Activated T-cell treated with anti-CD3 and anti-CD28 coated beads for 4 hours (primary cell): ENCODE measurements around the gene CD22.
"Not testable (repeated sequence)": the region's sequence is repeated elsewhere in the genome, so short reads cannot be mapped to it uniquely, and the experiment has no call there.

Experiments
- DNase-seq: peaks from one replicate; pipeline ENCODE4 v3.0.0-alpha.2; 2020

The CD22 gene

DNA sequence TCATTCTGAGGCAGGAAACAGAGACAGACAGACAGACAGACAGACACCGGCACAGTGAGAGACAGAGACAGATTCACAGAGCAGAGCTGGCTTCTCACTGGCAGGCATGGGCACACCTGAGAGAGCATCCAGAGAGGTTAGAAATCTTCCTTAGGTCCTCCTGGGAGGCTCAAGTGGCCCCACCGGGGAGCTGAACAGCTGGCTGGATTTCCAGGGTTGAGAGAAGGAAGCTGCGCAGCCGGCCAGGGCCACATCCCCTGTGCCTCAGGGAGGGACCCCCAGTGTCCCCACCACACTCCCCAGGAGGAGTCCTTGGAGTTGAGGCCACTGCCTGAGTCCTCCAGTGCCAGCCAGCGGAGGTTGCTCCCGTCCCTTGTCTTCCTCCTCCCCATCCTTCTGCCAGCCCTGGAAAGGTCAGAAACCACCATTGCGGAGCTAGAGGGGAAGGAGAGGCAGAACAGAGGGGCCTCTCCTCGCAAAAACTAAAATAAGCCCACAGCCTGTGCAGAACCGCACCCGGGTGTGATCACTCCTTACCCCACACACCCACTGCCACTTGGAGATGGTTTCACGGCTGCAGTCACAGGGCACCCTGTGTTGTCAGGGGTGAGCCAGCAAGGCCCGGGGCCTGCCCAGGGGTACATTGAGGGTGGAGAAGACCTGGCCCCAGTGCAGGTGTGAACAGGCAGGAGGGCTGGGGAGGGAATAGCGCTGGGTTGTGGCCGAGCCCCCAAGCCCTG lies 33.4 kb downstream of the CD22 start:
- no peak for DNase-seq

DNA sequence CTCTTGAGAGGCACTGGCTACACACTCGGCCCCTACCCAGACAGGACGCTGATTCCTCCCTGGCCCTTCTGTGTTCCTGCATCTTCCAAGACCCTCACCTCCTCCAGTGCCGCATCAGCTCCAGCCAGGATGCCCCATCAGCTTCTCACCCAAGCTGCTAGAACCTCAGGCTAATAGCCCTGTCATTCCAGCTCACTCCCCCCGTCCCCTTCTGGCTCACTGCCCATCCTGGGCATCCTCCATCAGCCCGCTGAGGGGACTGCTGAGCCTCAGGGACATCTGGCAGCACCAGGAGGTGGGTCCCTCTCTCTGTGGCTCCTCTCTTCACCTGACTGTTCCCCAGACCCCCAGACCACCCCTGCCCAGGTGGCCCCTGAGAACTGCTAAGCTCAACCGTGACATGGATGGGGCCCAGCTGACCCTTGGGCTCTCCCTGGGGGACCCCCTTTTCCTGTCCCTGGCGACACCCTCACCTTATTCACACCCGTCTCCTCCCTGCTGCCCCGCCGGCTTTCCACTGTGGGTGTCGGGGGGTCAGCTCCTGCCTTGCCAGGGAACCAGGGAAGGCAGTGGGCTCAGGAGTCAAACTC lies 34.1 kb downstream of the CD22 start:
- DNase-seq: no peak

DNA sequence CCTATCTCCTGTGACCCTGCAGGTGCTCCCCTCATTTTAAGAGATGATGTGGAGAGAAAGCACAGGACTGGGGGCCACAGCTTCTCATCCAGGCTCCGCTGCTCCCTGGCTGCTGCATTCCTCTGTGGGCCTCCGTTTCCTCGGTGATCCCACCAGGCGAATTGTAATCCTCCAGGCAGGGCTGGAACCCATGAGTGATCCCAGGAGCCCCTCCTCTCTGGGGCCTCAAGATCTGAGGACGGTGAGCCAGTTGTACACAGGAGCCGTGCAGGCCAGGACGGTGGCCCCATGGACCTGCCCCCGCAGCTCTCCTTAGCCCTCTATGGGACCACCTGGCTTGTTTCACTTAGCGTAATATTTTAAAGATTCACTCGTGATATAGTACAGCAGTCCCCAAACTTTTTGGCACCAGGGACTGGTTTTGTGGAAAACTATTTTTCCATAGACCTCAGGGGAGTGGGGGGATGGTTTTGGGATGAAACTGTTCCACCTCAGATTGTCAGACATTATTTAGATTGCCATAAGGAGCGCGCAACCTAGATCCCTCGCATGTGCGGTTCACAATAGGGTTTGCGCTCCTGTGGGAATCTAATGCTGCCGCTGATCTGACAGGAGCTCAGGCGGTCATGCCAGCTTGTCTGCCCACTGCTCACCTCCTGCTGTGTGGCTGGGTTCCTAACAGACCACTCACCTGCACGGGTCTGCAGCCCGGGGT lies 34.9 kb downstream of the CD22 start:
- DNase-seq: no peak

DNA sequence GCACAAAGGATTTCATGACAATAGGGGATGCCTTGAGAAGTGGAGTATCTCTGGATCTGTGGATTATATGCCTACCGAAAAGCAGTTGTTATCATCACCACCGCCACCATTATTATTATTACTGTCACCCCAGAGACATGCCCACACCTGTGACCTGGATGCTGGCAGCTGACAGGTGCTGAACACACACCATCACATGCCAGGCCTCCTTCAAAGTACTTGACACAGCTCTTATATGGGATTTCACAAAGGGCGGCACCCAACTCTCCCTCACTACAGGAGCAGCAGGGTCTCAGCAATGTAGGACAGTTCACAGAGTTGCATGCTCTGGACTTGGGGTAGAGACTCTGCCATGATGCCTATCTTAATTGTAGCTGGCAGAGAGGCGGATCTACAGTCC lies 36.3 kb downstream of the CD22 start:
- DNase-seq: no peak

DNA sequence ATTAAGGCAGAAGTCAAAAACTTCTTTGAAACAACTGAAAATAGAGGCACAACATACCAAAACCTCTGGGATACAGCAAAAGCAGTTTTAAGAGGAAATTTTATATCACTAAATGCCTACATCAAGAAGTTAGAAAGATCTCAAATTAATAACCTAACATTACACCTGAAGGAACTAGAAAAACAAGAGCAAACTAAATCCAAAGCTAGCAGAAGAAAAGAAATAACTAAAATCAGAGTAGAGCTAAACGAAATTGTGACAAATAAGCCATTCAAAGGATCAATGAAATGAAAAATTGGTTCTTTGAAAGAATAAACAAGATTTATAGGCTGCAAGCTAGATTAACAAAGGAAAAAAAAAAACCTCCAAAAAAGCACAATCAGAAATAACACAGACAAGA lies 39.4 kb downstream of the CD22 start:
- no peak for DNase-seq

DNA sequence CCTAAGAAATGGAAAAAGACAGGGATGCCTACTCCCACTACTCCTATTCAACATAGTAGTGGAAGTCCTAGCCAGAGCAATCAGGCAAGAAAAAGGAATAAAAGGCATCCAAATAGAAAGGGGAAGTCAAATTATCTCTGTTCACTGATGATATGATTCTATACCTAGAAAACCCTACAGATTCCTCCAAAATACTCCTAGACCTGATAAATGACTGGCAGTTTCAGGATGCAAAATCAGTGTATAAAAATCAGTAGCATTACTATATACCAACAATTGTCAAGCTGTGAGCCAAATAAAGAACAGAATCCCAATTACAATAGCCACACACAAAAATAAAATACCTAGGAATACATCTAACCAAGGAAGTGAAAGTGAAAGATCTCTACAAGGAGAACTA lies 40.5 kb downstream of the CD22 start:
- no peak for DNase-seq

DNA sequence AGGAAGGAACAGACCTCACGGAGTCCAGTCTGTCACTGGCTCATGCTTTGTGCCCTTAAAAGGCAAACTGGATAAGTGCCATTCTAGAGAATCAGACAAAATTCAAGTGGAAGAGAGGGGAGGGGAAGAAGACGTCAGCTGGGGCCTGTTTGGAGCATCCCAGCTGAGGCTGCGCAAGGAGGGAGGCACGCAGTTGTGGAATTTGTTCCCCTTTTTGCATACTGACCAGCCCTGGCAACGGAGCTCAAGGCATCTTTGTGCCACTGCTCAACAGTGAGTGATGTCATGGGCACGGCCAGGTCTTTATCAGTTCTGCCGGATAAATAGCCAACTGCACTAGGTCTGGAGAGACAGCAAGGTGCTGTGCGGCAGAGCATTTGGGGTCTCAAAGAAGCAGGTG lies 41.7 kb downstream of the CD22 start, which contains the start of gene GPR42:
TSS of gene GPR42 (plus strand) at position 347 of the 400 bp plus-strand sequence. CDS start 292 bp downstream, outside the sequence.
- no peak for DNase-seq

DNA sequence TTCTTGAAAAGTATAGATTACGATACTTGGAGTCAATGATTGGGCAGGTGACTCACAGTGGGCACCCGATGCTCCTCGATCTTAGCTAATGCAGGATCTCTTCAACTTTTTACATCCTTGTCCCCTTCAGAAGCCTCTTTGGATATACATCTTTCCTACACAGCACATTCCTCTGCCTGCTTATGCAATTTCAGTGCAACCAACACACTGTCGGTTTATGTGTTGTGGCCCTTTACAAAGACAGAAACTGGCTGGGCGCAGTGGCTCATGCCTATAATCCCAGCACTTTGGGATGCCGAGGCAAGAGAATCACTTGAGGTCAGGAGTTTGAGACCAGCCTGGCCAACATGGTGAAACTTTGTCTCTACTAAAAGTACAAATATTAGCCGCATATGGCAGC lies 44.5 kb downstream of the CD22 start:
- no peak for DNase-seq

DNA sequence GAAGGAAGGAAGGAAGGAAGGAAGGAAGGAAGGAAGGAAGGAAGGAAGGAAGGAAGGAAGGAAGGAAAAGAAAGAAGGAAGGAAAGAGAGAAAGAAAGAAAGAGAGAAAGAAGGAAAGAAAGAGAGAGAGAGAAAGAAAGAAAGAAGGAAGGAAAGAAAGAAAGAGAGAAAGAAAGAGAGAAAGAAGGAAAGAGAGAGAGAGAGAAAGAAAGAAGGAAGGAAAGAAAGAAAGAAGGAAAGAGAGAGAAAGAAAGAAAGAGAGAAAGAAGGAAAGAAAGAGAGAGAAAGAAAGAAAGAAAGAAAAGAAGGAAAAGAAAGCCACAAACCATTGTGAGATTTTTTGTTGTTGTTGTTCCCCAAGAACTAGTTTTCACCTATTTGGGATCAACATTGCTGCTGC lies 45.0 kb downstream of the CD22 start:
- DNase-seq: not testable (repeated sequence)

DNA sequence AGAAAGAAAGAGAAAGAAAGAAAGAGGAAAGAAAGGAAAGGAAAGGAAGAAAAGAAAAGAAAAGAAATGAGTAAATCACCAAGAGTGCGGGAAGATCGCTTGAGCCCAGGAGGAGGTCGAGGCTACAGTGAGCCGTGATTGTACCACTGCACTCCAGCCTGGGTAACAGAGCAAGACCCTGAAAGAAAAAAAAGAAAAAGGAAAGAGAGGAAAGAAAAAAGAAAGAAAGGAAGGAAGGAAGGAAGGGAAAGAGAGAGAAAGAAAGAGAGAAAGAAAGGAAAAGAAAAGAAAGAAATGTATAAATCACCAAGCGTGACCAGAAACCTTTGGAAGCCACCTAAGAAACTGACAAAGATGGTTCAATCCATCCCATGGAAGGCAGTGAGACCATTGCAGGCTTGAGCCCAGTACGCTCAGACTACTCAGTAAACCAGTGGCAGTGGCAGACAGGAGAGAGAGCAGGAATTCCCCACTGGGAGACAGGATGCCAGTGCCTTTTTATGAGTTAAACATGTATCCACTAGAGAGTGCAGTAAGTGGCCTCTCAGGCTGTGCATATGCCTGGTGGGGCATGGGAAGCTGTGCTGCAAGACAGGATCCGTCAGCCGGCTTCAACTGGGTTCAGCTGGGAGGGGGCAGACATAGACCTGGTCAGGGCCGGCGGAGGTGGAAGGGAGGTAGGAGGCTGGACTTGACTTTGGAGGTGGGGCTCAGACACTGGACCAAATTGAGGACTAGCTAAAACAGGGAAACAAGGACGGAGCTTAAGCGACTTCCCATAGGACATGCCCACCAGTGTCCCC lies 46.7 kb downstream of the CD22 start:
- no peak for DNase-seq

DNA sequence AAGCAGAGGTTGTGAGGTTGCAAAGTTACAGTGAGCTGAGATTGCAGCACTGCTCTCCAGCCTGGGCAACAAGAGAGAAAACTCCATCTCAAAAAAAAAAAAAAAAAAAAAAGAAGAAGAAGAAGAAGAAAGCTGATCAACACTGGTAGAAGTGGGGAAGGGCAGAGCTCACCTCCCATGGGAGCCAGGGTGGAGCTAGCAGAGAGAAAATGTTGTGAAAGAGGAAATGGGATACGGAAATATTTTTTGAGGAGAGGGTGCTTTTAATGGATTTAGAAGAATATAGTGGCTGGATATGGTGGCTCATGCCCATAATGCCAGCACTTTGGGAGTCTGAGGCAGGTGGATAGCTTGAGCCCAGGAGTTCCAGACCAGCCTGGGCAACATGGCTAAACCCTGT lies 48.7 kb downstream of the CD22 start:
- no peak for DNase-seq

DNA sequence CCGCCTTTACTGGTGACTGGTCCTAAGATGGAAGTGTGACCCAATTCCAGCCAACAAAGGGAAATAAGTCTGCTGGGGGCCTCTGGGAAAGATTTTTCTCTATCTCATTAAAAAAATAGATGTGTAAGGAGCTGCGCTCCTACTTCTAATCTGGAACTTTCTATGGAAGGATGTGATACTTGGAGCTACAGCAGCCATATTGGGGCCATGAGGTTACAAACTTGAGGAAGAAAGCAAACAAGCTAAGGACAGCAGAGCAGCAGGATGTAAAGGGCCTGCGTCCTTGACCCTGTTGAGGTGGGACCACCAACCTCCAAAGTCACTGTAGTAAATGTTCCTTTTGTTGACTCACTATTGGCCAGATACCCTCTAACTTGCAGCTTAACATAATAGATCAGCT lies 49.4 kb downstream of the CD22 start:
- DNase-seq: no peak

DNA sequence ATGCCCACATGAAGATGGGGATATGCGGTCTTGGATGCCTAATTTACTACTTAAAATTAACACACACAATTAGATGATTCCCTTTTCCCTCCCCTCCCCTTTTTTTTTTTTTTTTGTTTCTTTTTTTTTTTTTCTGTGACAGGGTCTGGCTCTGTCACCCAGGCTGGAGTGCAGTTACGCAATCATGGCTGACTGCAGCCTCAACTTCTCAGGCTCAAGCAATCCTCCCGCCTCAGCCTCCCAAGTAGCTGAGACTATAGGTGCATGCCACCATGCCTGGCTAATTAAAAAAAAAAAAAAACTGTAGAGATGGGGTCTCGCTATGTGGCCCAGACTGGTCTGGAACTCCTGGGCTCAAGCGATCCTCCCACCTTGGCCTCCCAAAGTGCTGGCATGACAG lies 50.6 kb downstream of the CD22 start:
- DNase-seq: not testable (repeated sequence)

DNA sequence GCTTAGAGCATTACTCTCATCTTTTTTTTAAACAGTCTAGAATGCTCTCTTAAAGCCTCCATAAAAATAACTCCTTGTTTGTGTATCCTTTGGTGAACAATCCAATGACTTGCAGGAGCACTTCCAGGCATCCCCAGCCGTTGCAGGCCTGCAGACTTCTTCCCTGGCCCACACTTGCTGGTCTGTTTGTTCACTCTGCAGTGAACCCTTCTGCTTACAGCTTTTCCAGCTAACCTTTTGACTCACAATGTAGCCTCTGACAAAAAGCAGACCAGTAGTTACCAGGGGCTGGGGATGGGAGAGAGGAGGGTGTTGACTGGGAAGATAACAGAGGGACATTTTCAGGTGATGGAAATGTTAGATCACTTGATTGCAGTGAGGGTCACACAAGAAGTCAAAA lies 51.0 kb downstream of the CD22 start:
- no peak for DNase-seq

DNA sequence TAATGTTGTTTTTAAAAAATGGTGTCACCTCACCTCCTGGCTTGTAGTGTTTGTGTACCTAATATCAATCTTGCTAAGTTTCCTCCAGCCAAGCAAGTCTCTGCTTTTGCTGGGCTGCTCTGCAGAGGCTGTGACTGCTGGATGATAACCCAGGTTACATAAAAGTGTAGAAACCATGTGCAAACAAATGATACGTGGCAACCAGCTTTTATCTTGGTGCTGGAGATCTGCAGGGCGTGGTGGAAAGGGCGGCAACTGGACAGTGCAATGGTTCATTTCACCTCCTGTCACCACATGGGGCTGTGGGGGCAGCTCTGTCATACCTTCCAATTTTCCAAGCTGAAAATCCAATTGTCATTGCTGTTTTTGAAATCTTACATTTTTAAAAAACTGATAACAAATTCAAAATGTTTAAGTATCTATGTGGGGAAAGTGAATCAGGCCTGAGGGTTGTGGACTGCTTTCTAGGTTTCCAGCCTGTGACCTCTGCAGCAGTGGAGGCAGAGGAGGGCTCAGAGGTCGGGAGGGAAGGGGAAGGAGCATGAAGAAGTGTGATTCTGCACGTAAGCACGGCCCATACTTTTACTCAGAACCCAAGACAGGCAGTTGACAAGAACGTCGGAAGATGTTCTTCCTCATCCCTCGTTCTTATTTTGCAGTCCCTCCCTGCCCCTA lies 51.6 kb downstream of the CD22 start:
- no peak for DNase-seq

DNA sequence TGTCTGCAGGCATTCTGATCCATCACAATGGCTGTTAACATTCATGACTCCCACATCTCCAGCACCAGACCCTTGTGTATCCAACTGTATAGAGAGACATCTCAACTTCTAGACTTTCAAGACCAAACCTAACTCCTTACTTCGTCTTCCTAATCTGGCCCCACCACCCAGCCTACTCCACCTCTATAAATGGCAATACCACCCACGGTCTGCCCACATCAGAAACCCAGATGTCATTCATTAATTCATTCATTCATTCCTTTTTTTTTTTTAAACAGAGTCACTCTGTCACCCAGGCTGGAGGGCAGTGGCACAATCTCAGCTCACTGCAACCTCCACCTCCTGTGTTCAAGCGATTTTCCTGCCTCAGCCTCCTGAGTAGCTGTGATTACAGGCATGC lies 52.3 kb downstream of the CD22 start:
- DNase-seq: no peak

DNA sequence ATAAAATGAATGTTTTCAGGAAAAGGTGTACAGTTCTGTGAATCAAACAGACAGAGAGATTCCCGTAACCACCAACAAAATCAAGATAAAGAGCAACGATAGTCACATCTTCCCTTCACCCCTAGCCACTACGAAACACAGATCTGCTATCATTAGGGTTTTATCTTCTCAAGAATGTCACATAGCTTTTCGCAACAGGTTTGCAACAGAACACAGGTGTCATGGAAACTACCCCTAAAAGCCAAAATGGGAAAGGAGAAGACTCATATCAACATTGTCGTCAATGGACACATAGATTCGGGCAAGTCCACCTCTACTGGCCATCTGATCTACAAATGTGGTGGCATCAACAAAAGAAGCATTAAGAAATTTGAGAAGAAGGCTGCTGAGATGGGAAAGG lies 52.9 kb downstream of the CD22 start:
- no peak for DNase-seq

DNA sequence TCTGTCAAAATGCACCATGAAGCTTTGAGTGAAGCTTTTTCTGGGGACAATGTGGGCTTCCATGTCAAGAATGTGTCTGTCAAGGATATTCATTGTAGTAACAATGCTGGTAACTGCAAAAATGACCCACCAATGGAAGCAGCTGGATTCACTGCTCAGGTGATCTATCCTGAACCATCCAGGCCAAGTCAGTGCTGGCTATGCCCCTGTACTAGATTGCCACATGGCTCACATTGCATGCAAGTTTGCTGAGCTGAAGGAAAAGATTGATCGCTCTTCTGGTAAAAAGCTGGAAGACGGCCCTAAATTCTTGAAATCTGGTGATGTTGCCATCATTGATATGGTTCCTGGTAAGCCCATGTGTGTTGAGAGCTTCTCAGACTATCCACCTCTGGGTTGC lies 54.5 kb downstream of the CD22 start:
- DNase-seq: no peak

DNA sequence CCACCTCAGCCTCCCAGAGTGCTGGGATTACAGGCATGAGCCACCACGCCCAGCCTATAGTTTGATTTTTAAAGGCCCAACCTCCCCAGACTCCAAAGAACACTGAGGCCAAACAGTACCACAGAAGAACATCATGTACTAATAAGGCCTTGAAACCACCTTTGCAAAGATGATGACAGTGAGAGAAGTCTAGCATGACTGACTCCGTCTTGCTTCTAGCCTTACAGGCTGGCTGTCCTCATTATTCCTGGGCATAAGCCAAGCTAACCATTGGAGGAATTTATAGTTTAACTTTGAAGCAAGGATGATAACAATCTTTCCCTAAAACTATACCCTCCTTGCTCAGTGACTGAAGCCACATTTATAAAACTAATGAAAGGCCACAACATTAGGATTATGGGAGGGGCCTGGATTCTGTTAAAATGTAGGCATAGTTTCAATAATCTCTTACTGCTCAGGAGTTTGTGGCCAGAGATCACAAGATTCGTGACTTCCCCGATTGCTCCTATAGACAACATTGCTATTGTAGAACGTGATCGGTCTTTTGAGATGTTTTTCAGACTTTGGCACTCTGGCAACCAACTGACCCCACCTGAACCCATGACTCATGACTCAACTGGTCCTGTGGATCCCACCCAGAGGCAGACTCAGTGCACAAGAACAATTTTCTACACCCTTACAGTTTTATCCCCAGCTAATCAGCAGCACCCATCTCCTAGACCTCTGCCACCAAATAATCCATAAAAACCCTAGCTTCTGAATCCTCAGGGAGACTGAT lies 59.5 kb downstream of the CD22 start:
- DNase-seq: no peak

DNA sequence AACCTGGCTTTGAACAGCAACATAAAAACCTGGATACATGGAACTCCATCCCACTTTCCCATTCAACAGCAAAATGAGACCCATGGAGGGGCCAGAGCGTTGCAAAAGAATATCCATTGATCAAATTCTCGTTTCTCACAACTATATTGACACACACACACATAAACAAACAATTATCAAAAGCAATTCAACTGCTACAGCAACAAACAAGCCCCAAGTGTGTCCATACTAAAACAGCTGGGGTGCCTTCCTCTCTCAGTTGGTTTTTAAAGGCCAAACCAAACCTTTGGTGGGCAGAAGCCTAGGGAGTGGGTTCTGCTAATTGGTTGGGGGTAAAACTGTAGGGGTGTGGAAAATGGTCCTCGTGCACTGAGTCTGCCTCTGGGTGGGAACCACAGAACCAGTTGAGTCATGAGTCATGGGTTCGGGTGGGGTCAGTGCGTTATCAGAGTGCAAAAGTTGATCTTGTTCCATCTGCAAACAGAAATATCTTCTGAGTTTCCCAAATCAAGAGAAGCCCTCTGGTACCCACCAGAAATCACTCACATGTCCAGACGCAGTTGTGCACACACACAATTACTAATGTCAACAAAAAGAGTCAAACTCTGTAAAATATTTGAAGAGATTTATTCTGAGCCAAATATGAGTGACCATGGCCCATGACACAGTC lies 60.3 kb downstream of the CD22 start:
- no peak for DNase-seq
